Neural cell (in vitro differentiated cells): Measurements from ENCODE around the gene TAMM41.

Source experiments
- TAF1 ChIP-seq: IDR thresholded peaks from 2 replicates; pipeline ENCODE4 v1.6.1; 2012; ENCODE audit warnings: low read depth
- TF ChIP-seq, protein P1 (sequence below): fragments of 450-650 bp; IDR thresholded peaks from 2 replicates; pipeline ENCODE4 v1.5.1; 2014; ENCODE audit warnings: antibody characterized with exemption, mild to moderate bottlenecking, moderate library complexity; ENCODE audit not compliant: poor library complexity, severe bottlenecking

DNA sequence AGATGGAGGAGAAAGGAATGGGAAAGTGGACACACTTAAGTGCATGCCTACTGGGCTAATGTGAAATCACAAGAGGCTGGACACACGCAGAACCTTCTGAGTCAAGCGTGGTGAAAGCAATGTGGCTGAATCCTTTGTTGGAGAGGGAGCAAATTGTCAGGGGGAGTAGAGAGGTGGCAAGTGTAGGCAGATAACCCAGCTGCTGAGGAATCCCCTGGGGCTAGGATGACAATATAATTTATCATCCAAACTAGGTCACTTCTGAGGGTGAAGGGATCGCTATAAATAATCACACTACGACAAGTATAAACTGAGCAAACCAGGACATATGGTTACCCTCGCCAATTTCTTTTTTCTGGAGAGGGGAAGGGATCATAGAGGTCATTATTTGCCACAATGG lies 28.7 kb downstream of the TAMM41 start:
- TF ChIP-seq, protein P1, sequence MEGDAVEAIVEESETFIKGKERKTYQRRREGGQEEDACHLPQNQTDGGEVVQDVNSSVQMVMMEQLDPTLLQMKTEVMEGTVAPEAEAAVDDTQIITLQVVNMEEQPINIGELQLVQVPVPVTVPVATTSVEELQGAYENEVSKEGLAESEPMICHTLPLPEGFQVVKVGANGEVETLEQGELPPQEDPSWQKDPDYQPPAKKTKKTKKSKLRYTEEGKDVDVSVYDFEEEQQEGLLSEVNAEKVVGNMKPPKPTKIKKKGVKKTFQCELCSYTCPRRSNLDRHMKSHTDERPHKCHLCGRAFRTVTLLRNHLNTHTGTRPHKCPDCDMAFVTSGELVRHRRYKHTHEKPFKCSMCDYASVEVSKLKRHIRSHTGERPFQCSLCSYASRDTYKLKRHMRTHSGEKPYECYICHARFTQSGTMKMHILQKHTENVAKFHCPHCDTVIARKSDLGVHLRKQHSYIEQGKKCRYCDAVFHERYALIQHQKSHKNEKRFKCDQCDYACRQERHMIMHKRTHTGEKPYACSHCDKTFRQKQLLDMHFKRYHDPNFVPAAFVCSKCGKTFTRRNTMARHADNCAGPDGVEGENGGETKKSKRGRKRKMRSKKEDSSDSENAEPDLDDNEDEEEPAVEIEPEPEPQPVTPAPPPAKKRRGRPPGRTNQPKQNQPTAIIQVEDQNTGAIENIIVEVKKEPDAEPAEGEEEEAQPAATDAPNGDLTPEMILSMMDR = no peak
- TF ChIP-seq TAF1 = no peak
